Neural progenitor cell (in vitro differentiated cells): Measurements from ENCODE around the gene NCAPG2. TPM values are rescaled to one million over a fixed set of nuclear protein-coding genes. Genes with fewer than 3 reads are reported as not detected.

Experiments
- DNase-seq: peaks from one replicate; pipeline ENCODE4 v3.0.0-alpha.2; 2016; ENCODE audit warnings: low spot score
- H2AFZ ChIP-seq: fragments of 200-600 bp; sonication (generic); replicated peaks from 2 replicates; pipeline ENCODE4 v1.6.1; 2016; ENCODE audit warnings: antibody characterized with exemption
- H3F3A ChIP-seq: fragments of 200-600 bp; sonication (generic); 2 replicates; pipeline ENCODE4 v1.6.1; 2016; ENCODE audit warnings: antibody characterized with exemption, low read depth
- H3K27ac ChIP-seq: fragments of 200-600 bp; sonication (generic); 2 replicates; pipeline ENCODE4 v1.5.1; 2016; ENCODE audit warnings: mild to moderate bottlenecking
- H3K27me3 ChIP-seq: fragments of 200-600 bp; sonication (generic); 2 replicates; pipeline ENCODE4 v1.6.1; 2016; ENCODE audit warnings: mild to moderate bottlenecking, moderate library complexity
- H3K36me3 ChIP-seq: fragments of 200-600 bp; sonication (generic); 2 replicates; pipeline ENCODE4 v1.5.1; 2016
- H3K4me1 ChIP-seq: fragments of 200-600 bp; sonication (generic); 2 replicates; pipeline ENCODE4 v1.6.1; 2016; ENCODE audit warnings: mixed run types
- H3K4me2 ChIP-seq: fragments of 200-600 bp; sonication (generic); 2 replicates; pipeline ENCODE4 v1.6.1; 2016
- H3K4me3 ChIP-seq: fragments of 200-600 bp; sonication (generic); 2 replicates; pipeline ENCODE4 v1.5.1; 2016
- H3K79me2 ChIP-seq: fragments of 200-600 bp; sonication (generic); 2 replicates; pipeline ENCODE4 v1.6.1; 2016; ENCODE audit warnings: low read depth
- H3K9ac ChIP-seq: fragments of 200-600 bp; sonication (generic); 2 replicates; pipeline ENCODE4 v1.6.1; 2016
- H3K9me3 ChIP-seq: fragments of 200-600 bp; sonication (generic); 2 replicates; pipeline ENCODE4 v1.5.1; 2016; ENCODE audit warnings: low read depth
- H4K20me1 ChIP-seq: fragments of 200-600 bp; sonication (generic); 2 replicates; pipeline ENCODE4 v1.6.1; 2016; ENCODE audit warnings: low read depth
- H3K27ac Mint-ChIP-seq: 3 replicates; pipeline ENCODE4 v1.8.0; 2021; ENCODE audit warnings: mixed read lengths
- H3K27me3 Mint-ChIP-seq: 2 replicates; pipeline ENCODE4 v1.8.0; 2022; ENCODE audit warnings: low read depth, mild to moderate bottlenecking, inconsistent platforms, moderate library complexity, mixed read lengths; ENCODE audit not compliant: insufficient read depth
- H3K36me3 Mint-ChIP-seq: 3 replicates; pipeline ENCODE4 v1.8.0; 2021; ENCODE audit warnings: mixed read lengths
- H3K4me1 Mint-ChIP-seq: 3 replicates; pipeline ENCODE4 v1.8.0; 2021; ENCODE audit warnings: mixed read lengths
- H3K4me3 Mint-ChIP-seq: 3 replicates; pipeline ENCODE4 v1.8.0; 2021; ENCODE audit warnings: mild to moderate bottlenecking, moderate library complexity, mixed read lengths
- H3K9me3 Mint-ChIP-seq: 3 replicates; pipeline ENCODE4 v1.8.0; 2020; ENCODE audit warnings: mixed read lengths
- CTCF ChIP-seq: fragments of 200-600 bp; sonication (generic); IDR thresholded peaks from 2 replicates; pipeline ENCODE4 v1.5.1; 2017; ENCODE audit warnings: antibody characterized with exemption, mild to moderate bottlenecking
- EZH2 ChIP-seq: fragments of 200-600 bp; sonication (generic); IDR thresholded peaks from 2 replicates; pipeline ENCODE4 v1.6.1; 2017; ENCODE audit warnings: antibody characterized with exemption, mild to moderate bottlenecking, moderate library complexity
- EZH2phosphoT487 ChIP-seq: fragments of 200-600 bp; sonication (generic); IDR thresholded peaks from 2 replicates; pipeline ENCODE4 v1.6.1; 2017; ENCODE audit warnings: antibody characterized with exemption
- total RNA-seq: library from RNA; depleted of rRNA; stranded (reverse); fragments of >200 nt; gene quantifications from 2 replicates; pipeline ENCODE4 v1.2.3, GENCODE V29; 2015; ENCODE audit warnings: low replicate concordance

NCAPG2 gene
- total RNA-seq, 1 donor from 2014 or later: 89.6 TPM

DNA sequence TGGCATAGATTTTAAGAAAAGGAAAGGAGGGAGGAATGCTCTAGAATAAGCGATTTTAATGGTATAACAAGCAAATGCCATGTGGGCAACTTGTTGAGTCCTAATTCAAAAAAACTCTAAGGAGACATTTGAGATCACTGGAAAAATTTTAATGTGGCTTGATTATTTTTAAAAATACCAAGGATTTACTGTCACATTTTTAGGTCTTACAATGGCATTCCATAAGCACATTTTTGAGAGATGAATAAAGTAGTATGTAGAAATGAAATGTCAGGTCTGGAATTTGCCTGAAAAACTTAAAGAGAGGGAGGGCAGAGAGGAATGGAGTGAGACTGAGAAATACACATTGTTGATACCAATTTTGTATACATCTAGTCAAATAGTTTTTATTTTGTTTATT lies 20.3 kb downstream of the NCAPG2 start:
- H3K4me3 ChIP-seq: no peak overlapping the region
- no peak overlapping the region for H3K27ac ChIP-seq
- Mint-ChIP-seq H3K4me3 (no peak overlapping the region), H3K4me1 (no peaks in the 10 kb centered on the region), H3K9me3 (no peaks in the 10 kb centered on the region), H3K36me3 (peaks cover 19% of the 10 kb centered on the region), H3K27ac (no peak overlapping the region), H3K27me3 (no peaks in the 10 kb centered on the region)
- no peaks in the 10 kb centered on the region for H3K79me2 ChIP-seq
- no peaks in the 10 kb centered on the region for H3K9me3 ChIP-seq
- no peaks in the 10 kb centered on the region for H3K27me3 ChIP-seq
- H3K4me2 ChIP-seq: no peak overlapping the region
- no peaks in the 10 kb centered on the region for H3K4me1 ChIP-seq
- TF ChIP-seq EZH2: no peak
- no peak for TF ChIP-seq CTCF
- TF ChIP-seq EZH2phosphoT487: no peak
- H4K20me1 ChIP-seq: no peaks in the 10 kb centered on the region
- H3K36me3 ChIP-seq: peaks cover 8% of the 10 kb centered on the region
- no peak for DNase-seq
- no peak overlapping the region for H3K9ac ChIP-seq
- no peak overlapping the region for H2AFZ ChIP-seq
- no peaks in the 10 kb centered on the region for H3F3A ChIP-seq

DNA sequence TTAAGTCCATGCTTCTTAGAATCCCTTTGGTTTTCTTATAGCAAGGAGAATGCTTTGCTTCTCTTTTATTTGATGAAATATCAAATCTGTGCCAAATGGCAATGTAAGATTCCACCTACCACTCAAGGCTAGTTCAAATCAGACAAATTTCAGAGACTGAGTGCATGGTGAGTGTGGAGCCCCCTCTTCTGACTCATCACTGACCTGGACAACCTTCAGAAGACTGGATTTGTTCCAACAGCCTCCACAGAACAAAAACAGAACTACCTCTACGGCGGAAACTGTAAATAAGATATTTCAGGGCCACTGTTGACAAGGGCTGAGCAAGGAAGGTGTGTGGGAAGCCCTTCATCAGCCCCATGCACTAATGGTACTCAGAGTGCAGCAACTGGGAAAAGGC lies 21.1 kb downstream of the NCAPG2 start:
- no peaks in the 10 kb centered on the region for H3K27me3 ChIP-seq
- Mint-ChIP-seq H3K4me1 (no peaks in the 10 kb centered on the region), H3K27me3 (no peaks in the 10 kb centered on the region), H3K4me3 (no peak overlapping the region), H3K9me3 (no peaks in the 10 kb centered on the region), H3K27ac (no peak overlapping the region), H3K36me3 (peaks cover 19% of the 10 kb centered on the region)
- no peaks in the 10 kb centered on the region for H3K79me2 ChIP-seq
- TF ChIP-seq EZH2 (no peak), CTCF (no peak), EZH2phosphoT487 (no peak)
- no peaks in the 10 kb centered on the region for H4K20me1 ChIP-seq
- H3K4me1 ChIP-seq: no peaks in the 10 kb centered on the region
- H3K9ac ChIP-seq: no peak overlapping the region
- H3K4me3 ChIP-seq: no peak overlapping the region
- no peak for DNase-seq
- no peaks in the 10 kb centered on the region for H3F3A ChIP-seq
- H2AFZ ChIP-seq: no peak overlapping the region
- no peak overlapping the region for H3K27ac ChIP-seq
- H3K4me2 ChIP-seq: no peak overlapping the region
- no peaks in the 10 kb centered on the region for H3K9me3 ChIP-seq
- H3K36me3 ChIP-seq: peaks cover 8% of the 10 kb centered on the region

- Histone ChIP-seq H3K4me2 (no peak overlapping the region), H3K27ac (no peak overlapping the region), H3K4me3 (no peak overlapping the region), H3K9ac (no peak overlapping the region), H3K79me2 (no peaks in the 10 kb centered on the region), H4K20me1 (no peaks in the 10 kb centered on the region), H3K9me3 (no peaks in the 10 kb centered on the region), H3K27me3 (no peaks in the 10 kb centered on the region), H2AFZ (no peak overlapping the region), H3F3A (no peaks in the 10 kb centered on the region), H3K4me1 (no peaks in the 10 kb centered on the region), H3K36me3 (peaks cover 8% of the 10 kb centered on the region)
- H3K9me3 Mint-ChIP-seq: no peaks in the 10 kb centered on the region
- H3K4me3 Mint-ChIP-seq: no peak overlapping the region
- no peaks in the 10 kb centered on the region for H3K4me1 Mint-ChIP-seq
- no peaks in the 10 kb centered on the region for H3K27me3 Mint-ChIP-seq
- no peak overlapping the region for H3K27ac Mint-ChIP-seq
- DNase-seq: no peak
- TF ChIP-seq EZH2phosphoT487 (no peak), CTCF (no peak), EZH2 (no peak)
- peaks cover 12% of the 10 kb centered on the region for H3K36me3 Mint-ChIP-seq
Observed at GRCh38 chr7:158682456-158682855, 22.1 kb downstream of the NCAPG2 start.

- peaks cover 11% of the 10 kb centered on the region for H3K36me3 Mint-ChIP-seq
- Histone ChIP-seq H3K4me3 (no peak overlapping the region), H3K36me3 (peaks cover 12% of the 10 kb centered on the region), H3K4me2 (no peak overlapping the region), H3K9me3 (no peaks in the 10 kb centered on the region), H3K27ac (no peak overlapping the region), H3K27me3 (no peaks in the 10 kb centered on the region), H3K9ac (no peak overlapping the region), H3F3A (no peaks in the 10 kb centered on the region), H2AFZ (no peak overlapping the region), H4K20me1 (no peaks in the 10 kb centered on the region), H3K79me2 (no peaks in the 10 kb centered on the region), H3K4me1 (no peaks in the 10 kb centered on the region)
- H3K27ac Mint-ChIP-seq: no peak overlapping the region
- H3K4me1 Mint-ChIP-seq: no peaks in the 10 kb centered on the region
- no peaks in the 10 kb centered on the region for H3K27me3 Mint-ChIP-seq
- H3K9me3 Mint-ChIP-seq: no peaks in the 10 kb centered on the region
- no peak for DNase-seq
- H3K4me3 Mint-ChIP-seq: no peak overlapping the region
- TF ChIP-seq EZH2phosphoT487: no peak
- TF ChIP-seq CTCF: no peak
- no peak for TF ChIP-seq EZH2
Observed at GRCh38 chr7:158680754-158681153, 23.9 kb downstream of the NCAPG2 start.
